Measurements from ENCODE around the gene GCH1. TPM values are rescaled to one million over a fixed set of nuclear protein-coding genes. Genes with fewer than 3 reads are reported as not detected.

GCH1 gene
- total RNA-seq, 2 donors from 2014 or later, result 2.8 to 16.1 TPM

DNA sequence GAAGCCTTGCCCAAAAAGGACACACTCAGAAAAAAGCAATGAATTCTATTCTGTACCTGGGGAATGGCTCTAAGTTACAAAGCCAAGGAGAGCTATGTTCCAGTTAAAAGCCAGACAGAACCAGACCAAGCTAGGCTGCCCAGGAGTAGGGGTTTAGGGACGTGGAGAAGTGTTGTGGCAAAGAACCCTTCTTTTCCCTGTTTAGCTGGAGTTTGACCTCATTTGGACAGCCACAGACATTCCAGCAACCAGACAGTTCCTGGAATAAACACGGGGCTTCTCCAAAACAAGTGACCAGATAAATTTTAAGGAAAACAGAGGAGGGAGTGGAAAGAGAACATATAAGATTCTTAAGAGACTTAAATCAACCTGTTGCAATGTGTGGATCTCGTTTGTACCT is 62.3 kb downstream of the GCH1 start:
- ATAC-seq (ENCODE audit: insufficient number of reproducible peaks, low FRiP score, low read depth) (no peak), DNase-seq (ENCODE audit: low spot score) (no peak)
- H3K4me1 ChIP-seq (ENCODE audit: control insufficient read depth in 1 of 2, low read depth in 2 of 2), result peaks cover 8 to 20% of the 10 kb centered on the region in 2 donors
- TF ChIP-seq, protein P1, sequence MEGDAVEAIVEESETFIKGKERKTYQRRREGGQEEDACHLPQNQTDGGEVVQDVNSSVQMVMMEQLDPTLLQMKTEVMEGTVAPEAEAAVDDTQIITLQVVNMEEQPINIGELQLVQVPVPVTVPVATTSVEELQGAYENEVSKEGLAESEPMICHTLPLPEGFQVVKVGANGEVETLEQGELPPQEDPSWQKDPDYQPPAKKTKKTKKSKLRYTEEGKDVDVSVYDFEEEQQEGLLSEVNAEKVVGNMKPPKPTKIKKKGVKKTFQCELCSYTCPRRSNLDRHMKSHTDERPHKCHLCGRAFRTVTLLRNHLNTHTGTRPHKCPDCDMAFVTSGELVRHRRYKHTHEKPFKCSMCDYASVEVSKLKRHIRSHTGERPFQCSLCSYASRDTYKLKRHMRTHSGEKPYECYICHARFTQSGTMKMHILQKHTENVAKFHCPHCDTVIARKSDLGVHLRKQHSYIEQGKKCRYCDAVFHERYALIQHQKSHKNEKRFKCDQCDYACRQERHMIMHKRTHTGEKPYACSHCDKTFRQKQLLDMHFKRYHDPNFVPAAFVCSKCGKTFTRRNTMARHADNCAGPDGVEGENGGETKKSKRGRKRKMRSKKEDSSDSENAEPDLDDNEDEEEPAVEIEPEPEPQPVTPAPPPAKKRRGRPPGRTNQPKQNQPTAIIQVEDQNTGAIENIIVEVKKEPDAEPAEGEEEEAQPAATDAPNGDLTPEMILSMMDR (IDR thresholded peaks at IDR 0.05), result no peak
- H3K4me3 ChIP-seq, result peak overlapping the region; percentile 4
- H3K9me3 ChIP-seq, result no peaks in the 10 kb centered on the region
- H3K36me3 ChIP-seq, result no peaks in the 10 kb centered on the region
- peak overlapping the region; percentile 0 to 66 for H3K27ac ChIP-seq
- H3K27me3 ChIP-seq (replicated peaks; ENCODE audit: insufficient read depth), result no peaks in the 10 kb centered on the region

DNA sequence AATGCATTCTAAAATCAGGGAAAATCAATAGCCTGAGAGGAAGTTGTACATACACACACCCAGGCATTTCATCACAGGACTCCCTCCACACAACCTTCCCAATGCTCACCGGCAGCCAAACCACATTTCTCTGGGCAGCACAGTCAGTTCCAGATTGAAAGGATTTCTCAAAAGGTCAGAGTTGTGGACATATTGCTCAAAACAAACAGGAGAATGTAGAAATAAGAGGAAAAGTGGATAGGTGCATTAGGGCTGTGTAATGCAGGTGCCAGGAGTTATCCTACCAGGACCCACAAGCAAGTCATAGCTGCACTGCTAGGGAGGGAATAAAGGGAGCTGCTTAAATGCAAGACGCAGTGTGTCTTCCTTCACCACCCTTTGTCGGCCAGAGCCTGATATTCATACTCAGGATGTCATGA is 62.9 kb downstream of the GCH1 start:
- ATAC-seq (ENCODE audit: insufficient number of reproducible peaks, low FRiP score, low read depth), result no peak
- H3K4me3 ChIP-seq, result peak overlapping the region; percentile 4
- no peak for DNase-seq (ENCODE audit: low spot score)
- TF ChIP-seq, protein P1 (IDR thresholded peaks at IDR 0.05), result no peak
- no peaks in the 10 kb centered on the region for H3K36me3 ChIP-seq
- H3K4me1 ChIP-seq (ENCODE audit: control insufficient read depth in 1 of 2, low read depth in 2 of 2), result peaks cover 8 to 20% of the 10 kb centered on the region in 2 donors
- peak overlapping the region; percentile 0 to 66 for H3K27ac ChIP-seq
- no peaks in the 10 kb centered on the region for H3K27me3 ChIP-seq (replicated peaks; ENCODE audit: insufficient read depth)
- H3K9me3 ChIP-seq, result no peaks in the 10 kb centered on the region

DNA sequence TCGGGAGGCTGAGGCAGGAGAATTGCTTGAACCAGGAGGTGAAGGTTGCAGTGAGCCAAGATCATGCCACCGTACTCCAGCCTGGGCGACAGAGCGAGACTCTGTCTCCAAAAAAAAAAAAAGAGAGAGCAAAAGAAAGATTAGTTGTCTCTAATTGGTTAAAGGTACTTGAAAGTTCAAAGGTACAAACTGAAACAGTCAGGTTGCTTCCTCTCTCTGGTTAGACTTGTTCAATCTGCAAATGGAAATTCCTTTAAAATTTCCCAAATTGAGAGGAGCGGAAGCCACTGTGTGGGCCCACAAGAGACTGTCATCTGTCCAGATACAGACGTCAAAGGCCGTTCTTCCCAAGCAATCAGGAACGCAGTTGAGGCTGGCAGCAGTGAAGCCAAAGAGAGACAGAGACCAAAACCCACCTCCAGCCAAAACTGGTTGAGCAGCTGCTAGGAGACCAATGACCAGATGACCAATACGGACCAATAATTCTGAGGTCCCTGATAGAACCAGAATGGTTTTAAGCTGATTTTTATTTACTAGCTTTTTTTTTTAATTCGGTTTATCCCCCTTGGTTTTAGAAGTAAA is 63.6 kb downstream of the GCH1 start:
- Histone ChIP-seq H3K9me3 (no peaks in the 10 kb centered on the region), H3K27ac (peak overlapping the region in 1 of 2 donors; percentile 19)
- no peak for ATAC-seq (ENCODE audit: insufficient number of reproducible peaks, low FRiP score, low read depth)

DNA sequence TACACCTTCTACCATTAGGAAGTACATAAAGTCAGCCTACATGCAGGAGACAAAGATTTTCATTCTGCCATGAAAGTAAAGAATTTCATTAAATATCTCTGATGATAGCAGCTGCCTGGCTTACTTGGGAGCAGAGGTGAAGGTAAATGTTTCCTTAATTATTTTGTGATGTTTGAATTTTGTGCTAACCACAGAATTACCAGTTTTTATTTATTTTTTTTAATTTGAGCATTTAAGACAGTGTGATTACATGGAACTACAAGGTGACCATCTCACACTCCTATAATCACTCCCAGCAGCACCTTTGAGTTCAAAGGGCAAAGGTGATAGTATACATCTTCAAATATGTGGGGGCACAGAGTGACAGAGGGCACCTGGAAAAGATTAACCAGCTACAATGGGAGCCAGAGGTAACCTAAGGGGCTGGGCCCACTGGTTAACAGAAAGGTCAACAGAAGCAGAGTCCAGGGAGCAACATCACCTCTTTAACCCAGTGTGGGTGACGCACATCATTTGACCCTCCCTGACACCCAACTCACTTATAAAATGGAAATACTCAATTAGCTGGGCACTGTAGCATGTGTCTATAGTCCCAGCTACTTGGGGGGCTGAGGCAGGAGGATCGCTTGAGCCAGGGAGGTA is 65.0 kb downstream of the GCH1 start:
- no peaks in the 10 kb centered on the region for H3K36me3 ChIP-seq
- no peak overlapping the region for H3K27ac ChIP-seq
- TF ChIP-seq, protein P1 (IDR thresholded peaks at IDR 0.05), result no peak
- peaks cover 4 to 20% of the 10 kb centered on the region in 2 donors for H3K4me1 ChIP-seq (ENCODE audit: control insufficient read depth in 1 of 2, low read depth in 2 of 2)
- no peaks in the 10 kb centered on the region for H3K9me3 ChIP-seq
- no peak for DNase-seq (ENCODE audit: low spot score)
- no peaks in the 10 kb centered on the region for H3K27me3 ChIP-seq (replicated peaks; ENCODE audit: insufficient read depth)
- ATAC-seq (ENCODE audit: insufficient number of reproducible peaks, low FRiP score, low read depth), result no peak
- no peak overlapping the region for H3K4me3 ChIP-seq

More for the DNA sequence above, 63.6 kb downstream of the GCH1 start:
- Histone ChIP-seq H3K27me3 (replicated peaks; ENCODE audit: insufficient read depth) (no peaks in the 10 kb centered on the region), H3K4me1 (ENCODE audit: control insufficient read depth in 1 of 2, low read depth in 2 of 2) (peaks cover 8 to 20% of the 10 kb centered on the region in 2 donors), H3K4me3 (no peak overlapping the region), H3K36me3 (no peaks in the 10 kb centered on the region)
- TF ChIP-seq, protein P1 (IDR thresholded peaks at IDR 0.05), result no peak
- DNase-seq (ENCODE audit: low spot score), result no peak

DNA sequence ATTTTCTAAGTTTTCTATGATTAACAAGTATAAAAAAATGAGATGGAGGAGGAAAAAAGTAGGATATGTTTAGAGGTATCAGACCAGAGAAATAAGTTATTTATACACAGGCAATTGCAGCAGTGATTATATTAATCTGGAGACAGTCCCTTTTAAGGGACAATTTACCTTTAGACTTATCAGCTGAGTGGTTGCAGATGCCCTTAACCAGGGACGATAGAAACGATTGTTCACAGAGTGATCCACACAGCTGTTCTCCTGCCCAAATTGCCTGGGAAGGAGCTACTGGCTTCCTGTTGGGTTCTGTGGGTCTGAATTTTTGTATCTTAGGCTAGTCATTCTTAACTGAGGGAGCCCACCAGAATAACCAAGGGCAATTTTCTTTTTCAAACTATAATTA is 66.4 kb downstream of the GCH1 start:
- Histone ChIP-seq H3K27me3 (replicated peaks; ENCODE audit: insufficient read depth) (no peaks in the 10 kb centered on the region), H3K36me3 (no peaks in the 10 kb centered on the region), H3K27ac (no peak overlapping the region), H3K4me1 (ENCODE audit: control insufficient read depth in 1 of 2, low read depth in 2 of 2) (peaks cover 4 to 16% of the 10 kb centered on the region in 2 donors), H3K4me3 (no peak overlapping the region), H3K9me3 (no peaks in the 10 kb centered on the region)
- TF ChIP-seq, protein P1 (IDR thresholded peaks at IDR 0.05), result no peak
- DNase-seq (ENCODE audit: low spot score) (no peak), ATAC-seq (ENCODE audit: insufficient number of reproducible peaks, low FRiP score, low read depth) (no peak)
